ENCODE measurements around the gene PSD2.

GRCh38 chr5:139854029-139854605 is 58.5 kb downstream of the PSD2 start:
- TF ChIP-seq, protein P1, sequence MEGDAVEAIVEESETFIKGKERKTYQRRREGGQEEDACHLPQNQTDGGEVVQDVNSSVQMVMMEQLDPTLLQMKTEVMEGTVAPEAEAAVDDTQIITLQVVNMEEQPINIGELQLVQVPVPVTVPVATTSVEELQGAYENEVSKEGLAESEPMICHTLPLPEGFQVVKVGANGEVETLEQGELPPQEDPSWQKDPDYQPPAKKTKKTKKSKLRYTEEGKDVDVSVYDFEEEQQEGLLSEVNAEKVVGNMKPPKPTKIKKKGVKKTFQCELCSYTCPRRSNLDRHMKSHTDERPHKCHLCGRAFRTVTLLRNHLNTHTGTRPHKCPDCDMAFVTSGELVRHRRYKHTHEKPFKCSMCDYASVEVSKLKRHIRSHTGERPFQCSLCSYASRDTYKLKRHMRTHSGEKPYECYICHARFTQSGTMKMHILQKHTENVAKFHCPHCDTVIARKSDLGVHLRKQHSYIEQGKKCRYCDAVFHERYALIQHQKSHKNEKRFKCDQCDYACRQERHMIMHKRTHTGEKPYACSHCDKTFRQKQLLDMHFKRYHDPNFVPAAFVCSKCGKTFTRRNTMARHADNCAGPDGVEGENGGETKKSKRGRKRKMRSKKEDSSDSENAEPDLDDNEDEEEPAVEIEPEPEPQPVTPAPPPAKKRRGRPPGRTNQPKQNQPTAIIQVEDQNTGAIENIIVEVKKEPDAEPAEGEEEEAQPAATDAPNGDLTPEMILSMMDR (IDR thresholded peaks at IDR 0.05): no peak
- no peak for TF ChIP-seq POLR2A (IDR thresholded peaks at IDR 0.05)

Data from transverse colon (tissue), 3 donors.